GM21737 (cell line): ENCODE measurements around the gene RANBP9.

Experiments used
- ATAC-seq: cut with Tn5 transposase; IDR thresholded peaks from one replicate; pipeline ENCODE4 v1.9.1; 2021; ENCODE audit warnings: mild to moderate bottlenecking, moderate library complexity; ENCODE audit not compliant: unreplicated experiment

RANBP9 gene

DNA sequence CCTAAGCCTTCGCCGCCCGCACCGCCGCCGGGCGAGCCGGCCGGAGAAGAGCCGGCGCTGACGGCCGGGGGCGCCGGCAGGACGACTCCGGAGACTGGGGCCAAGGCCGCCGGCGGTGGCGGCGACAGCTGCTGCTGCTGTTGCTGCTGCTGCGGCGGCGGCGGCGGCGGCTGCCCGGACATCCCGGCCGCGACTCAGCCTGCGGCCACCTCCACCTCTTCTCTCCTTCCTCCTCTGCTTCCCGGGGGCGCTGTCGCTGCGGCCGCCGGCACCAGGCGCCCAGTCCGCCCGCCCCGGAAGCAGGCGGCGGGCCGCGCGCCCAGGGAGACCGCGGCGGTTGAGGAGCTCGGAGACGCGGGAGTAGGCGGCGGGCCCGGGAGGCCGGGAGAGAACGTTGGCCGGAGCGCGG lies 307 bp downstream of the RANBP9 start:
- ATAC-seq, result peak; percentile 50

DNA sequence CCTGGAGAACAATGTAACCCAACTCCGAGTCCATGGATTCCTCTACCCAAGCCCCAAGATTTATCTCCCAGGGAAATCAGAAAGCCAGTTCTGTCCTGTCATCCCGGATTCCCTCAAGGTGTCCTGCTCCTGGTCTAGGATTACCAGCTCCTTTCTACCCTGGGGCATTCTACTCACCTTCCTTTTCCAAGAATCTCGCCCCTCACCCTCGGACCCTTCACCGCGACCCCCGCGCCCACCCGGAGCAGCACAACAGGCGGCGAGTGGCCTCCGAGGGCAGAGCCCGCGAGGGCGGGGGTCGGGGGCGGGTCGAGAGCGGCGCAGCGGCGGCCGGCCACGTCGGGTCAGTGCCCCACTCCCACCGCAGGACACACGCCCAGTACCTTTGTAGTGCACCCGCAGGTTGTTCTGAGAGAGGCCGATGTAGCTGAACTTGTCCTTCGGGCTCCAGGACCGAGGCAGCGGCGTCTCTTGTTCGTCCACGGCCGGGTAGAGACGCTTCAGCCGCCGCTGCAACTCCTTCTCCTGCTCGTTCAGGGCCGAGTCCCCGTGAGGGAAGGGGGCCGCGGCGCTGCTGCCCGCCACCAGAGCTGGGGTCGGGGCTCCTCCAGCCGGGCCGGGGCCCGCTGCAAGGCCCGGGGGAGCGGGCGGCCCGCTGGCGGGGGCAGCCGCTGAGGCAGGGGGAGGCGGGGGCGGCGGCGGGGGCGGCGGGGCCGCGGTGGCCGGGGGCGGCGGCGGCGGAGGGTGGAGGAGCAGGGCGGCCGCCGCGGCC lies 897 bp downstream of the RANBP9 start:
- peak; percentile 6 for ATAC-seq

DNA sequence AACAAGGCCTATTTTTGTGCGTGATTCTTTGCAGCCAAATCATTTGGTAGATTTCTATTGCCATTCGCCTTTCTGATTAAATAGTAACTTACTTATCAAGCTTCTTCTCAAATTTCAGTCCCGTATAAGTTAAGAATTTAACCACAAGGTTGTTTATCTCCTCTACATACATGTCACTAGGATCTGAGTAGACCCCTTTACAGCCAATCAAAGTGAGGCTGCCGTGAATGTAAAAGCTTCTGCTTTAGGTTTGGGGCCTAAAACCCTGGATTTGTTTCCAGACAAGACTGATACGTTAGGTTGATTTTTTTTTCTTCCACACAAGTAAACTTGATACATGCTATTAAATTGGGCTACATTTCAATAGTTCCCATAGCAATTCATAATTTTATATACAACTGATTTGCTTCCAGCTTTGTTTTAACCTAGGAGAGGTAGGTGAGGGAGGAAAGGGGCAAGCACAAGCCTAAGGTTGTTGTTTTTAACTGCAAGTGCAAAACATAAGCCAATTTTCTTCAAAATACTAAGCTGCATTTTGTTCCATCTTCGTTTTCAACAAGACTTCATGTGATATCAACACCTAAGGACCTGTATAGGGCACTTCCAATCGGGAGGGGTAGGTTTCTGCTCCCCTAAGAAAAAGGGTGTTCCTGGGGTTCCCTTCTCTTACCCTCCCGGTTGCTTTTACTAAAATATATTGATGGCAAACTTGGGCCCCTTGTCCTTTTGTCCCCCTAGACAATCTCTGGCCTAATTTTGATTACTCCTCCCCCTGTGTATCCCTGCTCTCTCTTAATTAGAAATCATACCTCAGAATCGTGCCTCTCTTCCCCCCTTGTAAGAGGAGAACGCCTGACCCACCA lies 1.7 kb downstream of the RANBP9 start:
- no peak for ATAC-seq

DNA sequence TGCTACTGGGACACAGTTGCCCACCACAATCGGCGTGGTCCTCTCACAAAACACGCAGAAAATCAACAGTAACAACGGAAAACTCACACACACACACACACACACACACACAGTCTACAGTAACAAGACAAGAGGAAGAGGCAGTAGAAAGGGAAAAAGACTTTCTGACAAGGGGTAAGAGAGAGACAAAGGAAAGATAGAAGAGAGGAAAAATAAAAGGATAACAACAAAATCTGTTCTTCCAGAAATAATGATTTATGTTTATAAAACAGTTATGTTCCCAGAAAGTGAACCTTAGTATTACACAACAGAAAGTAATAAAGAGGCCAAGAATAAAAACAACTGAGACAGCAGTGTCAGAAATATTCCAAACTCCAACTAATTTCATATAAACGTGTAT lies 2.9 kb downstream of the RANBP9 start:
- no peak for ATAC-seq

DNA sequence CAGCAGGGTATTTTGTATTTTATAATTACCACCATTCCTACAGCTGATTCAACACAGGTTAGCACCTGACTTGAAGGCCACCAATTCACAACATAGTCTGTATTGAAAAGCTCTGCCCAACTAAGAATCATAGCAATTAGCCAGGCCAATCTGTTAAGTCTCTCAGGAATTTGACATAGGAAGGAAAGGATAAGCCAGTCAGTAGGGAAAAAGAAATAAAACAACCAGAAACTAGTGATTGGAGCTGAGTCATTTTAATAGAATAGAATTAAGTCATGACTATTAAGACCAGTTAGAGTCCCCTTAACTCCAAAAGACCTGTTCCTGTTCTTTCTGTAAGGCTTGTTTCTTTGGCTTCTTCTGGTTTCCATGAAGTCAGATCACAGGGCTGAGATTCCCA lies 8.1 kb downstream of the RANBP9 start:
- no peak for ATAC-seq

DNA sequence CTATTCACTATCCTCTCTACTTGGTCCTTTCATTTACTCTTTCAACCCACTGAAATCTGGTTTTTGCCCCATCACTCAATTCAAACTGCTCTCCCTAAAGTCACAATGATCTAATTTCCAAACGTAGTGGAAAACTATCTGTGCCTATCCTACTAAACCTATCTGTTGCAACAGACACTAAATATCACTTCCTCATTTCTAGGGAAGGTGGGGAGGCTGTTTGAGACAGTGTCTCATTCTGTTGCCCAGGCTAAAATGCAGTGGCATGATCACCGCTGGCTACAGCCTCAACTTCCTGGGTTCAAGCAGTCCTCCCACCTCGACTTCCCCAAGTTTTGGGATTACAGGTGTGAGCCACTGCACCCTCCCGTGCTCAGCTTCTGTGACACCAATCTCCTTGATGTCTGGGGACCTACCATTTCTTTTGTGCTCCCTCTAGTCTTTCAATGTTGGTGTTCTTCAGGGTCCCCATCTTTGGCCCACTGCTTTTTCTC lies 8.8 kb downstream of the RANBP9 start:
- ATAC-seq, result no peak

DNA sequence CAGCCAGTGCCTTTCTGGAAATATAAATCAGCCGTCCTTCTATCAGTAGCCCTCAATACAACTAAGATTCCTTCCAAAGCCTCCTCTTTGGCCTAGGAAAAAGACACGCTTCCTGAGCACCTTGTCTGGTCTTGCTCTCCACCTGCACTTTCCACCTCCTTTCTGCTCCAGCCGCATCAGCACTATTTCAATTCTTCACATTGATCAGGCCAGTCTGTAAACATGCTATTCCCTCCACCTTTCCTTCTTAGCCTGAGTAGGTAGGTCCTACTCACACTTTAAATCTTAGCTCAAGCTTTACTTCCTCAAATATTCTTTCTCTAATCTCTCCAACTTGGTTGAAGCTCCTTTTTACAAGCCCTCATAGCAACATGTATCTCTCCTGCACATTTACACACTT lies 11.4 kb downstream of the RANBP9 start:
- no peak for ATAC-seq

DNA sequence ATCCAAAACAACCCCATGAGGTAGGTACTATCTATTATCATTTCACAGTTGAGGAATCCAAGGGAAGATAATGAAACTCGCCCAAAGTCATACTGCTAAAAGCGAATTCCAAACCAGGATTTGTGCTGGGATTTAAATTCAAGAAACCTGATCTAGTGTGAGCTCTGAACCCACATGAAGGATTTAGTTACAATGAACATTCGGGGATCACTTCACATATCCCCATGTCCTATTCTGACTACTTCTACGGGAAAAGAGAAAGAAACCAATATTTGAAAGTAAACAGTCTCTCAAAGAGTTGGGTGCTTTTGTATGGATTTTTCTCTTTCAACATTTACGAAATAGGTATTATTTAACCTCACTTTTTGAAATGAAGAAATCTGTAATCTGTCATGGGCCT lies 12.9 kb downstream of the RANBP9 start:
- no peak for ATAC-seq

DNA sequence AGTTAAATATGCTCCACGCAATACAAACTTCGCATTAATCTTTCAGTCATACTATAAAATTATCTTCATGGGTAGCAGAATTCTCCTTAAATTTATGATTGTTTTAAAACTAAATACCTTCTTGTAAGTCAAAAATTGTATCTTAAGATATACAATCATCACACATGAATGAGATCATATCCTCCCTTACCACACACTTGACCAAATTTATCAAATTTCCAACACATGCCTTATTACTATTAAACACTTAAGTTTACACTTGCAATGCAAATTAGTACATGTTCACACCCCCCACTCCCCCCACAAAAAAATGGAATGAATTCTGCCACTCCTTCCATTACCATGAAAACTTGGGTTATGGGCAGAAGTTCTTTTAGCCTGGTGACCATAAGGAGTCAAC lies 13.8 kb downstream of the RANBP9 start:
- no peak for ATAC-seq

DNA sequence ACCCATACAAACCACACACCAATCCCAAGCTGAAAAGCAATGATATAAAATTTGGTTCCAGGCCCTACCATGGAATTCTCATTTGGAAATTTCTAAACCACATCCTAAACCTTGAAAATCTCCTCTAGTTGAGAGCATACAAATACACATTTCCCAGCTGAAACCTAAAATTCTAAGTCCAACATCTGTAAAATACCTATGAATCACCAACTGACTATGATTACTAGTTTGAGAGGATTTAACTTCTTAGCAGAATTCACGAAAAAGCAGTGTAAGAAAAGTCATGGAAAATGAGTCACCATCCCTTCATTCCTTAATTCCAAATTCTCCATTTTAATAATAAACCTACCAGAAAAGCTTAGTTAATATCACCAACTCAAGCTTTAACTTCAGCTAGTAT lies 15.4 kb downstream of the RANBP9 start:
- no peak for ATAC-seq

DNA sequence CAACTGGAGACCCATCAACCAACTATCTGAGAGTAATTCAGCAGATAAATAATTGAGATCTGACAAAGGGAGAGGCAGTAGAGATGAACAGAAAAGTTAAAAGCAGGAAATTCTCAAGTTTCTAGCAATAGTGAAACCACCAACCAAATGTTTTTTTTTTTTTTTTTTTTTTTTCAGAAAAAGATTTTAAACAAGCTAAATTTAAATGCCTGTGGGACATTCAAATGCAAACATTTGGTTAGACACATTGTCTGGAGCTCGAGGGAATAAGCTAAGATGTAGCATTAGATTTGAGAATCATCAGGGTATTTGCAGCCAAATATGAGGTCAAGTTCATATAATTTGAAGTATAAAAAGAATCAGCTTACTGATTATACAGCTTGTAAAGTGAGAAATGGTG lies 16.4 kb downstream of the RANBP9 start:
- ATAC-seq, result no peak

DNA sequence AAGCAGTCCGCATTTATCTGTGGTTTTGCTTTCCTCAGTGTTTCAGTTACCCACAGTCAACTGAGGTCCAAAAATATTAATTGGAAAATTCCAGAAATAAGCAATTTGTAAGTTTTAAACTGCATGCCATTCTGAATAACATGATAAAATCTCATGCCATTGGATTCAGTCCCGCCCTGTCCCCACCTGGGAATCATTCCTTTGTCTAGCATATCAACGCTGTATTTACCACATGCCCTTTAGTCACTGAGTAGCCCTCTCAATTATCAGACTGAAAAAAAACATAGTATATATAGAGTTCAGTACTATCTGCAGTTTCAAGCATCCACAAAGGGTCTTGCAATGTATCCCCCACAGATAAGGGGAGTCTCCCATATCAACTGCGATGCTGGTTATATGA lies 17.1 kb downstream of the RANBP9 start:
- no peak for ATAC-seq

DNA sequence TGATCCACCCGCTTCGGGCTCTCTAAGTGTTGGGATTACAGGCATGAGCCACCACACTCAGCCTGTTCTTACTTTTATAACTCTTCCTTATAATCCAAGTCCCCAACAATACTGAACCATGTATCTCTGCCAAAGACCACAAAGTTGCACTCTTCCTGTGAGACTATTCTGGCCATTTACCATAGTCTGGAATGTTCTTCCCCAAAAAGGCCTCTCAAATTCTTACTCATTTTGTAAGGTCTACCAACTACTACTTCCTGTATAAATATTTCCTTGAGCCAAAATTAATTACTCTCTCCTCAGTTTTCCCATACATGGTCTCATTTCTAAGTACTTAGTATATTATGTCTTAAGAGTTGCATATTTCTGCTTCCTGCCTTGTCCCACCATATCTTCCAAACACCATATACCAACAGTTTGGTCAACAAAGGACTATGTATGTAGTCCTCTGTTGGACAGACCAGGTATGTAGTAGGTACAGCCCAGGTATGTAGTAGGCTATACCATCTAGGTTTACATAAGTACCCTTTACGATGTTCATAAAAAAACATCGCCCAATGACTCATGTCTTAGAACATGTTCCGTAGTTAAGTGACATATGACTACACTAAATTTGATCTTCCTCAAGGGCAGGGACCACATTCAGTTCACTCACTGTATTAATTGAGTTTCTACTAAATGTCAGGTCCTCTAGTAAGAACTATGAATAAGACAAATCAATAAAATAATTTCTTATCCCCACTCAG lies 22.0 kb downstream of the RANBP9 start:
- ATAC-seq, result no peak

DNA sequence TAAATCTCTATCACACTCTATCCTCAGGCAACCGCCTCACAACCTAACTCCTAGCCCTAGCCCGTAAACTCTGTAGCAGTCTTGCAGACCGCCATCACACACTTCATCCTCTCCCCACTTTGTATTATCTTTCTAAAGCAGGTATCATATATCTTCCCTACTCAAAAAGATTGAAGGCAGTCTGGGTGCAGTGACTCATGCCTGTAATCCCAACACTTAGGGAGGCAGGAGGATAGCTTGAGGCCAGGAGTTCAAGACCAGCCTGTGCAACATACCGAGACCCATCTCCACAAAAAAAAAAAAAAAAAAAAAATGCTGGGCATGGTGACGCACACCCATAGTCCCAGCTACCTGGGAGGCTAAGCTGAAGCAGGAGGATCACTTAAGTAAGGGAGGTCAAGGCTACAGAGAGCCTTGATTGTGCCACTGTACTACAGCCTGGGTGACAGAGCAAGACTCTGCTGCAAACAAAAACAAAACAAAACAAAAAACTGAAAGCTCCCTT lies 22.9 kb downstream of the RANBP9 start:
- ATAC-seq, result no peak

DNA sequence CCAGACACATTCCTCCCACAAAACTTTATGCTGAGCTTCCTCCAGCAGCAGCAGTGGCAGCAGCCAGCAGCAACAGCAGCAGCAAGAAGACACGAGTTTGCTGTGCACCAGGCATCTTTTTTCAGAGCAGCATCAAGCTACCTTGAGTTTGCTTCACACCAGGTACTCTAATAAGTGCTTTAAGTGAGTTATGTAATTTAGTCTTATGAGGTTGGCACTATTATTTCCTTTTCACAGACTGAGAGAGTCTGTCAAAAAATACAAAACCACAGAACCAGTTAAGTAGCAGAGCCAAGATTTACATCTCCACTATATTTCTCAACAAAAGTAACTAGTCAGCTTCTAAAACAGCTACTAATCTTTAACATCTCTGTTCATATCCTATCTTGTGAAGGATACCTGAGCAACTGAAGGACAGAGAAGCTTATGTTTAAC lies 23.7 kb downstream of the RANBP9 start:
- no peak for ATAC-seq

DNA sequence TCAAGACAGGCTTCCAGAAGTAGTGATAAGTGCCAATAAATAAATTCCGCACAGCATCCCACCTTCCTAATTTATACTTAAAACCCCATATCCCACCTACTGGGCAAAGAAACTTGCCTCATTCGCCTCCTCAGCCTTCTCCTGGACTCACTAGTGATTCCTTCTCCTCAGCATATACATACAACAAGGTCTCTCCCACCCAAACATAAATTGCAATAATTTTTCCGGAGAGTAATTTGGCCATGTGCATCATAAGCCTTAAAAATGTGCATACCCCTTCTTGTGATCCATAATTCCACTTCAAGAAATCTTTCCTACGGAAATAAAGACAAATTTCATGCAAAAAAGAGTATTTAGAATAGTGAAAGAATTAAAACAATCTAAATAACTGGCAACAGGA lies 26.8 kb downstream of the RANBP9 start:
- no peak for ATAC-seq

DNA sequence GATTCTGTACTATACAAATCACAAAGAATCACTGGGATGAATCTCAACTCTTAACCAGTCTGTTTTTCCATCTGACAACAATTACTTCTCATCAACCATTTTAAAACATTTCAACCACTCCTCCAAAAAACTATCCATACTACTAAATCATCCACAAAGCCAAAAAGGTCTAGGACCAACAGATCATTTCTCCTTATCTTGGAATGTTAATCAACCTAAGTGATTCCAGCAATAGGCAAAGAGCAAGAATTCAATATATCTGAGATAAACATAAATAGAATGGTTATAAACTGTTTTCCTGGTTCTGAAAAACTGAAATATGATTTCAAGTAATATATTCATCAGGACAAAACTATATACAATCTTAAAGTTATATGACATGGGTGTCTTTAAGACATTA lies 28.6 kb downstream of the RANBP9 start:
- no peak for ATAC-seq

DNA sequence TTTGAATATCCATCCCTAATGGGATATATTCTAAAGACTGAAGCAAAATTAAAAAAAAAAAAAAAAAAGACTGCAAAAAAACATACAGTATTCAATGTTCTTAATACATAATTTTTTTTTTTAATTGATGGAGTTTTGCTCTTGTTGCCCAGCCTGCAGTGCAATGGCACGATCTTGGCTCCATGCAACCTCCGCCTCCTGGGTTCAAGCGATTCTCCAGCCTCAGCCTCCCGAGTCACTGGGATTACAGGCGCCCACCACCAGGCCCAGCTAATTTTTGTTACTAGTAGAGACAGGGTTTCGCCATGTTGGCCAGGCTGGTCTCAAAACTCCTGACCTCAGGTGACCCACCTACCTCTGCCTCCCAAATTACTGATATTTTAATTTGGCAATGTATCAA lies 29.3 kb downstream of the RANBP9 start:
- ATAC-seq, result no peak

DNA sequence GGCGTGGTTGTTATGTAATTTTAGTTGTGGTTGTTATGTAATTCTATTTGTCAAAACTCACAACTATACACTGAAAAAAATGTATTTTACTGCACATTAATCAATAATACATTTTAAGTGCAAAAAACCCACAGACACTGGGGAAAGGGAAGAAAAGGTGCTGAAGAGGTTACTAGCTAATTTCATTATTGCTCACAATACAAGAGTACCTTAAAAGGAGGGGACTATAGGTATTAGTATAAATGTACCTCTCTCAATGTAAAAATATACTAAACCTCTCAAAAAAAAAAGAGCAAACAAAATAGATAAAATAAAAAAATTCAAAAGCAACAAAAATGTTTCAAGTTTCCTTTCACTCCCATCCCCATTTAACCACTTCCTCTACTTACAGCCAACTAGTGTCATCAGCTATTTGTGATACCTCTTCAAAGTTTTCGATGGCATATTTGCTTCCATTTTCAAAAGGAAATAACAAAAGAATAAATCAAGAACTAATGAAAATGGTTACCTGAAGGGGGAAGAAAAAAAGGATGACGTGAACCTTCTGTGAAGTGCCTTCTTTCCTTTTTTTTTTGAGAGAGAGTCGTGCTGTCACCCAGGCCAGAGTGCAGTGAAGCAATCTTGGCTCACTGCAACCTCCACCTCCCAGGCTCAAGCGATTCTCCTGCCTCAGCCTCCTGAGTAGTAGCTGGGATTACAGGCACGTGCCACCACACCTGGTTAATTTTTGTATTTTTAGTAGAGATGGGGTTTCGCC lies 30.2 kb downstream of the RANBP9 start:
- ATAC-seq, result no peak

DNA sequence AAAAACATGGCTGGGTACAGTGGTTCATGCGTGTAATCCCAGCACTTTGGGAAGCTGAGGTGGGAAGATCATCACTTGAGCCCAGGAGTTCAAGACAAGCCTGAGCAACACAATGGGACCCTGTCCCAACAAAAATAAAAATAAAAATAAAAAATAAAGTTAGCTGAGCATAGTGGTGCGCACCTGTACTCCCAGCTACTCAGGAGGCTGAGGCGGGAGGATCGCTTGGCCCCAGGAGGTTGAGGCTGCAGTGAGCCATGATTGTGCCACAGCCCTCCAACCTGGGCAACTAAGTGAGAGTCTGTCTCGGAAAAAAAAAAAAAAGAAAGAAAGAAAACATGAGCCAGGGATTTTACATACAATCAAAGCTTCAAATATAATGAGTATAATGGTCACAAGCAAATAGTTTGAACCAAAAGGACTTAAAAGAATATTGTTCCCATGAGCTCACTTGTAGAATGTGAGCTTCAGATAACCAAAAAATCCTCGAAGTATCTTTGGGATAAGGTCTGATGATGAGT lies 31.1 kb downstream of the RANBP9 start:
- ATAC-seq, result no peak
